Stomach (tissue), 9 donors: ENCODE results near the gene ANKRD31. TPM values are rescaled to one million over a fixed set of nuclear protein-coding genes. Genes with fewer than 3 reads are reported as not detected.

Source experiments
- DNase-seq, 2 donors: peaks; one replicate each; pipeline versions ENCODE4 v3.0.0 to v3.0.0-alpha.2; 2013 to 2019
- H3K27ac ChIP-seq, 5 donors: fragments of 200-600 bp in 4 of 5; sonication (generic) in 4 of 5; one replicate each; pipeline ENCODE4 v1.5.1; 2013 to 2019; ENCODE audit warnings: mild to moderate bottlenecking in 1 of 5, moderate library complexity in 1 of 5
- H3K27me3 ChIP-seq, 3 donors: fragments of 200-600 bp; sonication (generic); one replicate each; pipeline ENCODE4 v1.5.1; 2017 to 2019; ENCODE audit warnings: mixed run types in 1 of 3
- H3K36me3 ChIP-seq, 4 donors: fragments of 200-600 bp; sonication (generic); 1 replicate in 3 of 4; 2 replicates in 1 of 4; pipeline ENCODE4 v1.5.1; 2016 to 2019
- H3K4me1 ChIP-seq, 4 donors: fragments of 200-600 bp; sonication (generic); one replicate each; pipeline ENCODE4 v1.5.1; 2016 to 2019
- H3K4me3 ChIP-seq, 4 donors: fragments of 200-600 bp; sonication (generic) in 3 of 4; one replicate each; pipeline ENCODE4 v1.5.1; 2016 to 2019; ENCODE audit warnings: mild to moderate bottlenecking in 1 of 4
- H3K9me3 ChIP-seq, 4 donors: fragments of 200-600 bp; sonication (generic); one replicate each; pipeline ENCODE4 v1.5.1; 2016 to 2019
- EP300 ChIP-seq: sonication (generic); formaldehyde crosslinking; IDR thresholded peaks from one replicate; pipeline ENCODE4 v1.6.1; 2017; ENCODE audit warnings: antibody characterized with exemption
- POLR2A ChIP-seq, 4 donors: fragments of 450-650 bp; IDR thresholded peaks; one replicate each; pipeline ENCODE4 v1.6.1; 2016; ENCODE audit warnings: antibody characterized with exemption in 4 of 4, control low read depth in 2 of 4, mild to moderate bottlenecking in 1 of 4, moderate library complexity in 1 of 4
- POLR2AphosphoS5 ChIP-seq, 3 donors: sonication (generic); formaldehyde crosslinking; IDR thresholded peaks; one replicate each; pipeline ENCODE4 v1.6.1; 2016; ENCODE audit warnings: antibody characterized with exemption in 3 of 3
- WGBS, 5 donors: extraction: QIAGEN DNeasy Blood & Tissue Kit in 3 of 5; methylation state at CpG; one replicate each; pipeline versions ENCODE4 v1.1.5 to v1.1.7; 2013 to 2018; 5-methylcytosine and 5-hydroxymethylcytosine counted together
- intact Hi-C: fragments of 100-400 bp; cut with DNase I; formaldehyde crosslinking; loops from one replicate; pipeline ENCODE4 v1.15.1; 2023; ENCODE audit warnings: low total_unique reads
- polyA plus RNA-seq, 3 donors: library from polyadenylated mRNA; stranded (reverse); fragments of 200-250 nt; gene quantifications; one replicate each; pipeline ENCODE4 v1.2.3, GENCODE V29; 2013
- total RNA-seq, 5 donors: library from RNA; depleted of rRNA; stranded (reverse); fragments of >200 nt; gene quantifications; one replicate each; pipeline versions ENCODE4 v1.1.0 to v1.2.3, GENCODE V29; 2014 to 2016
- TF ChIP-seq, protein P1 (sequence below), 7 experiments: fragments of 450-650 bp in 4 of 7; fragments of 200-600 bp in 3 of 7; sonication (generic) in 3 of 7; IDR thresholded peaks; one replicate each; pipeline ENCODE4 v1.5.1; 2016 to 2019; ENCODE audit warnings: antibody characterized with exemption in 7 of 7, control low read depth in 2 of 7, mild to moderate bottlenecking in 1 of 7
- donor health status: healthy with polysubstance abuse.
- donor health status: Bipolar disorder and iron deficiency.
- donor health status: healthy.

ANKRD31 gene
- total and polyA plus RNA-seq, 8 donors = 0.08 to 1.1 (median 0.14) TPM; not detected in 5

DNA sequence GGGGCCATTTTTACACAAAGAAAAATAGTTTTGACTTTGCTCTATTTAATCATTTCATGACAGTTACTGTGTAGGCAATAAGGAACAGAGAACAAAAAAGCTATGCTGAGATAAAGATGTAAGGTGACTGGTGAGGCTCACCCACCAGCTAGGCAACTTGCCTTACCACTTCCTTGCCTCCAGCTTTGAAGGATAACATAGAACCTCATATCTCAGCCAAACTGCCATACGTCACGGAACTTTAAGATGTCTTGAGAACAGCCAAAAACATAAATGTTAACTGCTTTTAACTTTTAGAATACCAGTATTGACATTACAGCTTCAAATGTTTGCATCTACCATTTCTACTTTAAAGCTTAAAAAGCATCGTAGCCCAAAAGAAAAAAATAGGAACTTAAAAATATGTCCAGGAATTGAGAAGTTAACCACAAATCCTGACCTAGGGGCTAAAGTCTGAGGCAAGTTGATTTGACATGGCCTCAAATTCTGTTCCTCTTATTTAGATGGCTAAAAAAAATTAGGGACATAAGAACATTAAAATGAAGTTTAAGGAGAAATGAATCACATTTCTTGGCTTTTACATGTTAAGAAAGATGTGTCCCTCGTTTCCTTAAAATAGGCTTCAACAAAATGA is 176.6 kb downstream of the ANKRD31 start:
- Histone ChIP-seq H3K27ac (no peak overlapping the region), H3K27me3 (no peaks in the 10 kb centered on the region), H3K4me3 (no peak overlapping the region), H3K4me1 (peaks cover 0 to under 1% (median under 1%) of the 10 kb centered on the region in 4 donors), H3K9me3 (no peaks in the 10 kb centered on the region), H3K36me3 (no peaks in the 10 kb centered on the region)
- WGBS, 5 donors = 75 to 82% (median 81%) methylated on average over 4 of the region's 4 CpGs
- peak in 1 of 2 donors; percentile 65 for DNase-seq
- intact Hi-C loops = no loop called here
- TF ChIP-seq, protein P1, sequence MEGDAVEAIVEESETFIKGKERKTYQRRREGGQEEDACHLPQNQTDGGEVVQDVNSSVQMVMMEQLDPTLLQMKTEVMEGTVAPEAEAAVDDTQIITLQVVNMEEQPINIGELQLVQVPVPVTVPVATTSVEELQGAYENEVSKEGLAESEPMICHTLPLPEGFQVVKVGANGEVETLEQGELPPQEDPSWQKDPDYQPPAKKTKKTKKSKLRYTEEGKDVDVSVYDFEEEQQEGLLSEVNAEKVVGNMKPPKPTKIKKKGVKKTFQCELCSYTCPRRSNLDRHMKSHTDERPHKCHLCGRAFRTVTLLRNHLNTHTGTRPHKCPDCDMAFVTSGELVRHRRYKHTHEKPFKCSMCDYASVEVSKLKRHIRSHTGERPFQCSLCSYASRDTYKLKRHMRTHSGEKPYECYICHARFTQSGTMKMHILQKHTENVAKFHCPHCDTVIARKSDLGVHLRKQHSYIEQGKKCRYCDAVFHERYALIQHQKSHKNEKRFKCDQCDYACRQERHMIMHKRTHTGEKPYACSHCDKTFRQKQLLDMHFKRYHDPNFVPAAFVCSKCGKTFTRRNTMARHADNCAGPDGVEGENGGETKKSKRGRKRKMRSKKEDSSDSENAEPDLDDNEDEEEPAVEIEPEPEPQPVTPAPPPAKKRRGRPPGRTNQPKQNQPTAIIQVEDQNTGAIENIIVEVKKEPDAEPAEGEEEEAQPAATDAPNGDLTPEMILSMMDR (IDR thresholded peaks at IDR 0.05) = no peak
- TF ChIP-seq POLR2AphosphoS5 (IDR thresholded peaks at IDR 0.05) = no peak
- TF ChIP-seq EP300 = no peak
- TF ChIP-seq POLR2A (IDR thresholded peaks at IDR 0.05) = no peak

DNA sequence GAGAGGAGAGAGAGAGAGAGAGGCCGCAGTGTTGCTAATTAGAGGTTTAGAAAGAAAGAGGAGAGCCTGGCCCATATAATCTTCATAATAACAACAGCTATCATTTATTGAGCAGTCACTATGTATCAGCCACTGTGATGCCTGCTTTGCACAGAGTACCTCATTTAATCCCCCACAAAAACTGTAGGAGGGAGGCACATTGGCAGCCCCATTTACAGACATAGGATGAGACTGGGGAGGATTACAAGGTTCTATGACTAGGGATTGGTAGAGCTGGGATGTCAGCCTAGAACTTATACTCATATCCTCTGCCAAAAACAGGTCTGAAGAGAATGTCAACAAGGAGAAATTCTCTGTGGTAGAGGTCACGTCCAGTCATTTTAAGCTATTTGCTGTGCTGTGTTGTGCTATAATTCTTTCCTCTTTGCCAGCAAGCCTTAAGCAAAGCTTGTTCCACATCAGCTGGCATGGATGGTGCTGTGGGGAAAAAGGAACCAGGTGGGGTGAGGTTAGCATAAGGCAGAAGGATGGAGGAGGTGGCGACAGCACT is 177.6 kb downstream of the ANKRD31 start:
- H3K27me3 ChIP-seq = peaks cover 0 to 5% (median 0%) of the 10 kb centered on the region in 3 donors
- H3K36me3 ChIP-seq = no peaks in the 10 kb centered on the region
- DNase-seq = no peak
- H3K27ac ChIP-seq = no peak overlapping the region
- TF ChIP-seq POLR2AphosphoS5 (IDR thresholded peaks at IDR 0.05) = no peak
- TF ChIP-seq EP300 = no peak
- TF ChIP-seq POLR2A (IDR thresholded peaks at IDR 0.05) = no peak
- TF ChIP-seq, protein P1 (IDR thresholded peaks at IDR 0.05) = no peak
- peaks cover 0 to 10% (median 7%) of the 10 kb centered on the region in 4 donors for H3K4me1 ChIP-seq
- 67 to 85% (median 70%) methylated on average over 3 of the region's 3 CpGs for WGBS, 5 donors
- no peaks in the 10 kb centered on the region for H3K9me3 ChIP-seq
- no peak overlapping the region for H3K4me3 ChIP-seq
- intact Hi-C loops = no loop called here

DNA sequence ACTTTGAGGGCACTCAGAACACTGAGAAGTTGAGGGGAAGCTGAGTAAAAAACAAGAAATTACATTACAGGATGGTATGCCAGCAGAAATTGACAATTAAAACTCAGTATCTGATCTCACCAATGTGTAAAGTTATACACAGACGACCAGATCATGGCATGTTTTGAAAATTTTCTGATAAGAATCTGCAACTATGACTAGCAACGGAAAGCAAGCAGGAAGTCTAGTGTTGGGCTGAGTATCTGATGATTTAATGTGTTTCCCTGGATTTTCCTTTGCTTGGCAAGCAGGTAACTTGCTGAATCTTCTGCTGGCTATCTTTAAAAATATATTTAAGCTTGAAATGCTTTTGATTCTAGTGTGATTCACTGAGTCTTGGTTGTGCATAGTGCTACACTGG is 179.1 kb downstream of the ANKRD31 start:
- DNase-seq = no peak
- Histone ChIP-seq H3K27ac (no peak overlapping the region), H3K36me3 (no peaks in the 10 kb centered on the region), H3K27me3 (peaks cover 0 to 20% (median 0%) of the 10 kb centered on the region in 3 donors), H3K4me1 (peaks cover 0 to 14% (median 13%) of the 10 kb centered on the region in 4 donors), H3K4me3 (no peak overlapping the region), H3K9me3 (no peaks in the 10 kb centered on the region)
- WGBS, 5 donors = 33 to 52% (median 45%) methylated on average over 2 of the region's 2 CpGs
- no peak for TF ChIP-seq EP300
- no peak for TF ChIP-seq POLR2A (IDR thresholded peaks at IDR 0.05)
- TF ChIP-seq POLR2AphosphoS5 (IDR thresholded peaks at IDR 0.05) = no peak
- TF ChIP-seq, protein P1 (IDR thresholded peaks at IDR 0.05) = no peak
- intact Hi-C loops = no loop called here

DNA sequence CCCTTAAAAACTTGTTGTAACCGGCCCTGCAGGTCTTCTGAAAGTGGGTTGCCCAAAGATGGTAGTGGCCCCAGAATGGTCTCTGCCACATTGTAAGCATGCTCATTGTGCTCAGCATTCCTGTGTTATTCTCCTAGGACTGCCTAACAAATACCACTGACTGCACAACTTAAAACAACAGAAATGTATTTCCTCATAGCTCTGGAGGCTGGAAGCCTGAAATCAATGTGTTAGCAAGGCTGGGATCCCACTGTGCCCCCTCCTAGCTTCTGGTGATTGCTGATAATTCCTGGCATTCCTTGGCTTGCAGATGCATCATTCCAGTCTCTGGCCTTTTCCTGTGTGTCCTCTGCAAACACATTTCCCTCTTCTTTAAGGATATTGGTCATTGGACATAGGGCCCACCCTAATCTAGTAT is 180.9 kb downstream of the ANKRD31 start:
- no peaks in the 10 kb centered on the region for H3K36me3 ChIP-seq
- no peak overlapping the region for H3K27ac ChIP-seq

More for the DNA sequence above, 180.9 kb downstream of the ANKRD31 start:
- Histone ChIP-seq H3K4me1 (peaks cover 3 to 29% (median 27%) of the 10 kb centered on the region in 4 donors), H3K27me3 (peaks cover 0 to 23% (median 0%) of the 10 kb centered on the region in 3 donors), H3K9me3 (no peaks in the 10 kb centered on the region), H3K4me3 (no peak overlapping the region)
- TF ChIP-seq POLR2AphosphoS5 (IDR thresholded peaks at IDR 0.05) (no peak), POLR2A (IDR thresholded peaks at IDR 0.05) (no peak), EP300 (no peak)
- TF ChIP-seq, protein P1 (IDR thresholded peaks at IDR 0.05) = no peak
- intact Hi-C loops = no loop called here
- 71 to 100% (median 93%) methylated on average over 1 of the region's 1 CpG for WGBS, 5 donors
- DNase-seq = no peak
